Mesendoderm (in vitro differentiated cells): Measurements from ENCODE around the gene ARHGAP15.

Experiments used
- DNase-seq: peaks from one replicate; pipeline ENCODE4 v3.0.0; 2013
- H2AK5ac ChIP-seq: 2 replicates; pipeline ENCODE4 v1.6.1; 2013; ENCODE audit warnings: low read length, inconsistent platforms
- H2BK120ac ChIP-seq: 2 replicates; pipeline ENCODE4 v1.6.1; 2013; ENCODE audit warnings: low read depth, mild to moderate bottlenecking, low read length, moderate library complexity, mixed read lengths
- H2BK15ac ChIP-seq: replicated peaks from 2 replicates; pipeline ENCODE4 v1.6.1; 2013; ENCODE audit warnings: low read depth, mild to moderate bottlenecking, moderate library complexity
- H2BK5ac ChIP-seq: 2 replicates; pipeline ENCODE4 v1.6.1; 2013; ENCODE audit warnings: low read length, inconsistent platforms
- H3K18ac ChIP-seq: 2 replicates; pipeline ENCODE4 v1.6.1; 2013; ENCODE audit warnings: mild to moderate bottlenecking, low read length, mixed read lengths
- H3K23ac ChIP-seq: one replicate; pipeline ENCODE4 v1.6.1; 2013; ENCODE audit warnings: low read length
- H3K27ac ChIP-seq: 2 replicates; pipeline ENCODE4 v1.5.1; 2013; ENCODE audit warnings: low read depth, mild to moderate bottlenecking, inconsistent platforms, low read length, moderate library complexity
- H3K27me3 ChIP-seq: 2 replicates; pipeline ENCODE4 v1.6.1; 2013; ENCODE audit warnings: low read length, control low read depth, mild to moderate bottlenecking, inconsistent platforms; ENCODE audit not compliant: insufficient read depth, poor library complexity
- H3K36me3 ChIP-seq: 2 replicates; pipeline ENCODE4 v1.6.1; 2013; ENCODE audit warnings: low read length, inconsistent platforms; ENCODE audit not compliant: control insufficient read depth, insufficient read depth
- H3K4ac ChIP-seq: one replicate; pipeline ENCODE4 v1.6.1; 2013; ENCODE audit warnings: low read depth, mild to moderate bottlenecking, low read length, moderate library complexity
- H3K4me1 ChIP-seq: 2 replicates; pipeline ENCODE4 v1.6.1; 2013; ENCODE audit warnings: low read depth, low read length, inconsistent platforms; ENCODE audit not compliant: control insufficient read depth
- H3K4me2 ChIP-seq: 2 replicates; pipeline ENCODE4 v1.6.1; 2013; ENCODE audit warnings: low read length
- H3K4me3 ChIP-seq: 2 replicates; pipeline ENCODE4 v1.5.1; 2013; ENCODE audit warnings: mild to moderate bottlenecking, low read length
- H3K56ac ChIP-seq: one replicate; pipeline ENCODE4 v1.6.1; 2013; ENCODE audit warnings: low read length
- H3K79me1 ChIP-seq: 2 replicates; pipeline ENCODE4 v1.6.1; 2013; ENCODE audit warnings: low read length, inconsistent platforms
- H3K79me2 ChIP-seq: 2 replicates; pipeline ENCODE4 v1.6.1; 2013; ENCODE audit warnings: mild to moderate bottlenecking, low read length; ENCODE audit not compliant: control insufficient read depth, insufficient read depth
- H3K9ac ChIP-seq: 2 replicates; pipeline ENCODE4 v1.6.1; 2013; ENCODE audit warnings: low read length, inconsistent platforms
- H4K5ac ChIP-seq: one replicate; pipeline ENCODE4 v1.6.1; 2013; ENCODE audit warnings: low read length
- H4K8ac ChIP-seq: one replicate; pipeline ENCODE4 v1.6.1; 2013; ENCODE audit warnings: low read depth, mild to moderate bottlenecking, control low read depth, low read length, moderate library complexity
- WGBS: extraction: QIAGEN DNeasy Blood & Tissue Kit; methylation state at CpG from one replicate; pipeline ENCODE4 v1.1.7; 2013; ENCODE audit warnings: low lambda C conversion rate, missing lambda C conversion rate; ENCODE audit not compliant: insufficient coverage; ENCODE audit errors: extremely low coverage; 5-methylcytosine and 5-hydroxymethylcytosine counted together

Gene ARHGAP15

DNA sequence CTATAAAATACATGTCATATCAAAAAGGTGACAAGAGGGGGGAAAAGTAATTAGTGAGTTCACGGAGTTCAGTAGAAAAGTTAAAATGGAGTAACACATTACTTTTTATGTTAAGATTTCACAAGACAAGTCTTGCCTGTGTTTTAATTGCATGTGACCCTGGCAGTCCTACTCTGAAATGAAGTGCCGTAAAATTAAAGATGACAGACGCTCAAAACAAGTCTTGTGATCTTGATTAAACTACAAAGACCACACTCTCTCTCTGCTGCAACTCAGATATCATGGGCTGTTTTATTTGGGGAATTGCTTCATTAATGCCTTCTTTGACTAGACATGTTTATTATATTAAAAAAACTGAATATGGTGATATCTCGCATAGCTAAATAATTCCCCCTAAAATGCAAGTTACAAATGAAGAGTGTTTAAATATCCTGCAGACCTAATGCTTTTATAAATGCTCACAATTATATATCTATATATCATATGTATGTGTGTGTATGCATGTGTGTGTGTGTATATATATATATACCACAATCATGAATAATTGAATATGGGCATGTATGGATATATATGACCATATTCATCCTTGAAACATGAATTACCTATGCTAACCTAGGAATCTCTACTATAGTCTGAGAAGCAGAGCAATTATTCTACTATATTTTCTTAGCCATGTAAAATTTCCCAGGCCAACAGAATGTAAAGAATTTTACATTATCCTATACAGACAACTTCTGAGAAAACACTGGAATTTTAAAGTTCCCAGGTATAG, 647.5 kb downstream of the ARHGAP15 start:
- Histone ChIP-seq H2BK5ac (no peak overlapping the region), H3K4me1 (peaks cover 1% of the 10 kb centered on the region), H2AK5ac (no peak overlapping the region), H3K27me3 (no peaks in the 10 kb centered on the region), H3K4me3 (no peak overlapping the region), H3K4me2 (no peak overlapping the region), H2BK120ac (no peak overlapping the region), H4K8ac (no peak overlapping the region), H3K9ac (no peak overlapping the region), H3K4ac (no peak overlapping the region), H3K56ac (no peak overlapping the region), H3K23ac (no peak overlapping the region), H3K36me3 (no peaks in the 10 kb centered on the region), H4K5ac (no peak overlapping the region), H3K79me1 (no peaks in the 10 kb centered on the region), H3K27ac (no peak overlapping the region), H2BK15ac (no peak overlapping the region), H3K18ac (no peak overlapping the region), H3K79me2 (no peaks in the 10 kb centered on the region)
- DNase-seq, result no peak
- WGBS, result no CpG with 5 or more reads among the region's 4 CpGs

DNA sequence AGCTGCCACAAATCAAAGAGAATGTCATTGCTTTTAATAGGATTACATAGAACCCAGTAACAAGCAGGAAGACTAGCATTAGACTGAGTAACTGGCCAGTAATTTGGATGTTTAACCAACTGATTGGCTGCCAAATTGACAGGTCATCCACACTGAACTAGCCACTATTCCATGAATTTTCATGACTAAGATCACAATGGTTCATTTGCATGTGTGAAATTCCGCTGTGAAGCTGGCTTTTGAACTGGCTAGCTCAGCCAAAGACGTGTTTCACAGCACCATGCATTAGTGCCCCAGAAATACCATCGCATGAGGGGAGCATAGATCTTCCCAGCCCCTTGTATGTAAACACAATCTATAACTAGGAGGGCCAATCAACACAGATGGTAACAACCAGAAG, 649.8 kb downstream of the ARHGAP15 start:
- Histone ChIP-seq H3K79me1 (no peaks in the 10 kb centered on the region), H3K23ac (no peak overlapping the region)

DNA sequence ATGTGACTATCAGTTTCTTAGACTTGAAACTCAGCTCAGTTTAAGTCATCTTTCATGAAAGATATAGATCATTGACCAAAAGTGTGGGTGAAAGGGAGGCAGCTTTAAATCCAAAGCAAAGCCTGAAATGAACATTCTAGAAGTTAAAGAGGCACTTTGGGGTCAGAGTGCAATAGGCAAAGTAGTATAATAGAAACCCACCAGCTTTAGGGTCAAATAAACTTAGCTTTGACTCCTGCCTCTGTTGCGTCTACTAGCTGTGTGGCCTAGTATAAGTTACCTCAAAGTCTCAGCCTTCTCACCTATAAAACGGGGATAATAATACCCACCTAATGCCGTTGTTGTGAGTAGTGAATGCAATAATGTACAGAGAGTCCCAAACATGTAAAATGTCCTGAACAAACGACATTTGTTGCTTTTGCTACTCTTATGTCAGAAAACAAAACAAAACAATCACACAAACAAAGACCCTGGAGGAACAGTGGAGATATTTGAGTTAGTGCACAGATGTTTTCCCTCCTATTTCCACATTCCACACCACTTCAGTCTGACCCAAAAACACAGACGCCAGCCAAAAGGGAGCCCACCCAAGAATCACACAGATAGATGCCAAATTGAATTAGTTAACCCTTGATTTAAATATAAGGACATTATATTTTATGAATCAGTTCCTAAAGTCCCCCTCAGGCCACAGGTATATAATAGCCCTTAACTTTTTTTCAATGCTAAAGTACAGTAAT, 657.0 kb downstream of the ARHGAP15 start:
- H2BK15ac ChIP-seq, result no peak overlapping the region
- H3K4me3 ChIP-seq, result no peak overlapping the region
- no peak overlapping the region for H3K4ac ChIP-seq
- no peak overlapping the region for H3K23ac ChIP-seq
- DNase-seq, result no peak
- no peak overlapping the region for H2AK5ac ChIP-seq
- no peaks in the 10 kb centered on the region for H3K79me2 ChIP-seq
- H3K56ac ChIP-seq, result no peak overlapping the region
- H3K27me3 ChIP-seq, result no peaks in the 10 kb centered on the region
- no peaks in the 10 kb centered on the region for H3K36me3 ChIP-seq
- WGBS, result no CpG with 5 or more reads among the region's 5 CpGs
- H3K4me2 ChIP-seq, result no peak overlapping the region
- no peaks in the 10 kb centered on the region for H3K79me1 ChIP-seq
- no peak overlapping the region for H3K18ac ChIP-seq
- H4K8ac ChIP-seq, result no peak overlapping the region
- no peak overlapping the region for H4K5ac ChIP-seq
- H3K4me1 ChIP-seq, result no peaks in the 10 kb centered on the region
- H2BK120ac ChIP-seq, result no peak overlapping the region
- H2BK5ac ChIP-seq, result no peak overlapping the region
- H3K27ac ChIP-seq, result no peak overlapping the region
- H3K9ac ChIP-seq, result no peak overlapping the region

More for the DNA sequence above, 649.8 kb downstream of the ARHGAP15 start:
- Histone ChIP-seq H3K79me2 (no peaks in the 10 kb centered on the region), H3K27me3 (no peaks in the 10 kb centered on the region), H2BK15ac (no peak overlapping the region), H3K9ac (no peak overlapping the region), H3K4me3 (no peak overlapping the region), H3K27ac (no peak overlapping the region), H3K56ac (no peak overlapping the region), H3K18ac (no peak overlapping the region), H3K4me2 (no peak overlapping the region), H4K8ac (no peak overlapping the region), H3K4me1 (peaks cover 1% of the 10 kb centered on the region), H2BK5ac (no peak overlapping the region), H3K4ac (no peak overlapping the region), H2BK120ac (no peak overlapping the region), H2AK5ac (no peak overlapping the region), H4K5ac (no peak overlapping the region), H3K36me3 (no peaks in the 10 kb centered on the region)
- DNase-seq, result peak; percentile 99
- no CpG with 5 or more reads among the region's 3 CpGs for WGBS

DNA sequence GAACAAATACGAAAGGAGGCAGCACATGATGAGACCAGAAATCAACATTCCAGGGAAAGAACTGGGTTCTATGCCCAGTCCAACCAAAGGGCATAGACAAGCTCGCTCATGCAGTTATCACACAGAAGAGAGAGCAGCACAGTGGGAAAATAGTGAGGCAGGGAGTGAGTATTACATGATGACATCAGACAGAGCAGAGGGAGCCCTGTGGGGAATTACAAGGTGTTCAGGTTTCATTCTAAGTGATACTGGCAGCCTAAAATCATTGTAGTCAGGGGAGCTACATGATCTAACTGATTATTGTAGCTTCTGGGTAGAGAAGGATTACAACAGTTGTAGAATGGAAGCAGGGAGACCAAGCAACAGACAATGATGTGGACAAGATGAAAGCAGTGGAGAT, 658.5 kb downstream of the ARHGAP15 start:
- no peak overlapping the region for H2BK5ac ChIP-seq
- H3K56ac ChIP-seq, result no peak overlapping the region
- no peak overlapping the region for H3K4me2 ChIP-seq
- H2BK120ac ChIP-seq, result no peak overlapping the region
- no peak overlapping the region for H4K8ac ChIP-seq
- no peak overlapping the region for H3K4ac ChIP-seq
- no peaks in the 10 kb centered on the region for H3K36me3 ChIP-seq
- no peaks in the 10 kb centered on the region for H3K4me1 ChIP-seq
- H2AK5ac ChIP-seq, result no peak overlapping the region
- H3K23ac ChIP-seq, result no peak overlapping the region
- H3K4me3 ChIP-seq, result no peak overlapping the region
- no peak overlapping the region for H4K5ac ChIP-seq
- no peak for DNase-seq
- no peak overlapping the region for H3K18ac ChIP-seq
- no peaks in the 10 kb centered on the region for H3K79me2 ChIP-seq
- H2BK15ac ChIP-seq, result no peak overlapping the region
- WGBS, result no CpG with 5 or more reads among the region's 2 CpGs
- H3K79me1 ChIP-seq, result no peaks in the 10 kb centered on the region
- no peak overlapping the region for H3K9ac ChIP-seq
- H3K27ac ChIP-seq, result no peak overlapping the region
- no peaks in the 10 kb centered on the region for H3K27me3 ChIP-seq

DNA sequence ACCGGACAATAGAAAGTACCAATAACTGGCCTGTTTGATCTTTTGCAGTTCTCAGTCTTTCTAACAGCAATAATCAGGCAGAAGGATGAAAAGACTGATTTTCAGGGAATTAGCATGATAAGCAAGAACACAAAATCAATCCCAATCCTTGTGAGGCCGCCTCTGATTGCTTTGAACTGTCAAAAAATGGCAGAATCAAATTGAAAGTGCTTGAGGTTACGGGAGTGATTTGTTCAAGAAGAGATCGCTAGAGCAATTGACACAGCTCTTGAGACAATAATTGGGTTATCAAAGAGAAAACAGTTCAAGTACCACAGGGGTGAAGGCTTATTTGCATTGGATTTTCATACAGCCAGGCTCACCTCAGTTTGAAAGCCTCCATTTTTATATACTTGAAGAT, 663.4 kb downstream of the ARHGAP15 start:
- H3K9ac ChIP-seq, result no peak overlapping the region
- no peak overlapping the region for H2BK15ac ChIP-seq
- no peak overlapping the region for H3K4me3 ChIP-seq
- H3K56ac ChIP-seq, result no peak overlapping the region
- WGBS, result no CpG with 5 or more reads among the region's 4 CpGs
- H3K4me1 ChIP-seq, result no peaks in the 10 kb centered on the region
- no peaks in the 10 kb centered on the region for H3K27me3 ChIP-seq
- H4K5ac ChIP-seq, result no peak overlapping the region
- H3K36me3 ChIP-seq, result no peaks in the 10 kb centered on the region
- no peak overlapping the region for H2BK5ac ChIP-seq
- H2BK120ac ChIP-seq, result no peak overlapping the region
- DNase-seq, result no peak
- no peaks in the 10 kb centered on the region for H3K79me1 ChIP-seq
- no peak overlapping the region for H3K4me2 ChIP-seq
- no peak overlapping the region for H2AK5ac ChIP-seq
- no peak overlapping the region for H3K27ac ChIP-seq
- H3K79me2 ChIP-seq, result no peaks in the 10 kb centered on the region
- H3K4ac ChIP-seq, result no peak overlapping the region
- H4K8ac ChIP-seq, result no peak overlapping the region
- no peak overlapping the region for H3K23ac ChIP-seq
- H3K18ac ChIP-seq, result no peak overlapping the region
